PC-9 (cell line): ENCODE measurements around the gene USE1. TPM values are rescaled to one million over a fixed set of nuclear protein-coding genes. Genes with fewer than 3 reads are reported as not detected.

Experiments used
- BruUV-seq: library from RNA; stranded (reverse); fragments of 400-500 nt; replicated peaks from 2 replicates; lab custom pipeline; 2021; lab: Mats Ljungman, UMichigan
- CTCF ChIA-PET: fragments of 300-600 bp; sonication (Branson Sonifier 250); formaldehyde crosslinking; loops from one replicate; lab custom pipeline; 2022; ENCODE audit warnings: antibody characterized with exemption; lab: Charles Lee
- POLR2A ChIA-PET: fragments of 300-600 bp; sonication (Branson Sonifier 250); formaldehyde crosslinking; loops from one replicate; lab custom pipeline; 2022; ENCODE audit warnings: antibody characterized with exemption; ENCODE audit not compliant: unreplicated experiment; lab: Charles Lee
- DNase-seq, 2 experiments: peaks; one replicate each; pipeline versions ENCODE4 v3.0.0 to v3.0.0-alpha.2; 2015 to 2022; ENCODE audit warnings: mixed read lengths in 1 of 2
- H2AFZ ChIP-seq: fragments of 200-600 bp; sonication (generic); 2 replicates; pipeline ENCODE4 v1.8.1; 2017; ENCODE audit warnings: antibody characterized with exemption
- H3F3A ChIP-seq: fragments of 200-600 bp; sonication (generic); 2 replicates; pipeline ENCODE4 v1.8.1; 2017; ENCODE audit warnings: antibody characterized with exemption, mild to moderate bottlenecking, low read depth; ENCODE audit not compliant: insufficient read depth
- H3K27ac ChIP-seq: fragments of 200-600 bp; sonication (generic); 2 replicates; pipeline ENCODE4 v1.6.1; 2016; ENCODE audit warnings: mixed run types
- H3K27me3 ChIP-seq: fragments of 200-600 bp; sonication (generic); 2 replicates; pipeline ENCODE4 v1.6.1; 2016; ENCODE audit warnings: low read depth, mixed run types; ENCODE audit not compliant: insufficient read depth
- H3K36me3 ChIP-seq: fragments of 200-600 bp; sonication (generic); 2 replicates; pipeline ENCODE4 v1.6.1; 2016; ENCODE audit warnings: low read depth, mixed run types
- H3K4me1 ChIP-seq: fragments of 200-600 bp; sonication (generic); replicated peaks from 2 replicates; pipeline ENCODE4 v1.6.1; 2016; ENCODE audit warnings: mixed run types; ENCODE audit not compliant: insufficient read depth
- H3K4me2 ChIP-seq: fragments of 200-600 bp; sonication (generic); 2 replicates; pipeline ENCODE4 v1.6.1; 2017; ENCODE audit warnings: mixed run types
- H3K4me3 ChIP-seq: fragments of 200-600 bp; sonication (generic); 2 replicates; pipeline ENCODE4 v1.6.1; 2016; ENCODE audit warnings: mixed run types
- H3K79me2 ChIP-seq: fragments of 200-600 bp; sonication (generic); 2 replicates; pipeline ENCODE4 v1.6.1; 2017; ENCODE audit warnings: low read depth, mixed run types
- H3K9me2 ChIP-seq: fragments of 200-600 bp; sonication (generic); 2 replicates; pipeline ENCODE4 v1.8.1; 2017; ENCODE audit warnings: mild to moderate bottlenecking; ENCODE audit not compliant: insufficient read depth
- H3K9me3 ChIP-seq: fragments of 200-600 bp; sonication (generic); 2 replicates; pipeline ENCODE4 v1.8.1; 2016; ENCODE audit warnings: low read depth; ENCODE audit not compliant: insufficient read depth
- H4K20me1 ChIP-seq: fragments of 200-600 bp; sonication (generic); 2 replicates; pipeline ENCODE4 v1.8.1; 2017; ENCODE audit not compliant: insufficient read depth
- CTCF ChIP-seq: fragments of 200-600 bp; sonication (generic); conservative IDR thresholded peaks from 2 replicates; pipeline ENCODE4 v1.6.1; 2017; ENCODE audit warnings: mixed run types, antibody characterized with exemption, mild to moderate bottlenecking, moderate library complexity
- EZH2 ChIP-seq: fragments of 200-600 bp; sonication (generic); IDR thresholded peaks from 2 replicates; pipeline ENCODE4 v1.8.0; 2017; ENCODE audit warnings: antibody characterized with exemption, low read depth
- intact Hi-C: fragments of 100-400 bp; cut with micrococcal nuclease; formaldehyde crosslinking; loops from one replicate; pipeline ENCODE4 v1.10.0; 2022; ENCODE audit not compliant: unreplicated experiment
- total RNA-seq: library from RNA; stranded (reverse); gene quantifications from 2 replicates; pipeline ENCODE4 v1.2.3, GENCODE V29; 2021

The USE1 gene
- total RNA-seq, 1 experiment from 2014 or later = 19.8 TPM

GRCh38 chr19:17266589-17266974, 51.4 kb downstream of the USE1 start:
- peaks cover 17% of the 10 kb centered on the region for H3K79me2 ChIP-seq
- peaks cover 32% of the 10 kb centered on the region for H3F3A ChIP-seq
- no peaks in the 10 kb centered on the region for H3K9me3 ChIP-seq
- peaks cover 11% of the 10 kb centered on the region; the same call in 1 of the 2 replicates for H3K36me3 ChIP-seq
- no peaks in the 10 kb centered on the region for H4K20me1 ChIP-seq
- peaks cover 25% of the 10 kb centered on the region for H3K4me1 ChIP-seq
- no peaks in the 10 kb centered on the region for H3K27me3 ChIP-seq
- BruUV-seq = no TSS peak
- DNase-seq = no peak
- peak overlapping the region; percentile 34; the same call in 1 of the 2 replicates for H3K4me2 ChIP-seq
- CTCF ChIA-PET = no interaction called here
- POLR2A ChIA-PET = interaction anchor here (0.5 to 1.4 kb wide), 9 partner anchors 12 to 662 kb away, joined by 3 to 25 read pairs (median 9); partner anchors contain the start of genes OCEL1 and USE1
- no peak overlapping the region for H3K4me3 ChIP-seq
- no peak overlapping the region for H2AFZ ChIP-seq
- intact Hi-C loops = no loop called here
- H3K9me2 ChIP-seq = no peaks in the 10 kb centered on the region
- TF ChIP-seq EZH2 (no peak), CTCF (no peak)
- peak overlapping the region; percentile 70 for H3K27ac ChIP-seq

- TSS peak; percentile 78 for BruUV-seq
- DNase-seq = peak; percentile 94 to 99
- POLR2A ChIA-PET = interaction anchor here (0.5 to 1.4 kb wide), 10 partner anchors 12 to 662 kb away, joined by 3 to 25 read pairs (median 11); partner anchors contain the start of genes OCEL1 and USE1
Observed at GRCh38 chr19:17266975-17267788, 52.0 kb downstream of the USE1 start, which contains the start of gene BABAM1. Gene BABAM1 (plus strand): TSS chr19:17267443. CDS start chr19:17268807, 1,364 bp downstream.

More at GRCh38 chr19:17266975-17267788, 52.0 kb downstream of the USE1 start, which contains the start of gene BABAM1:
- Histone ChIP-seq H3K4me2 (peak within 1 kb of the TSS; percentile 90), H3F3A (peaks cover 32% of the 10 kb centered on the region), H3K4me3 (peak within 1 kb of the TSS; percentile 86), H3K36me3 (peaks cover 11% of the 10 kb centered on the region; the same call in 1 of the 2 replicates), H3K27me3 (no peaks in the 10 kb centered on the region), H2AFZ (peak within 1 kb of the TSS; percentile 88), H3K79me2 (peaks cover 17% of the 10 kb centered on the region), H3K9me2 (no peaks in the 10 kb centered on the region), H3K9me3 (no peaks in the 10 kb centered on the region), H3K27ac (peak within 1 kb of the TSS; percentile 70), H4K20me1 (no peaks in the 10 kb centered on the region), H3K4me1 (peaks cover 25% of the 10 kb centered on the region)
- intact Hi-C loops = loop anchor here (1.0 kb wide), 1 partner anchor 21 kb away; no protein-coding TSS in a partner anchor
- CTCF ChIA-PET = no interaction called here
- TF ChIP-seq EZH2 (no peak), CTCF (no peak)
